Measurements from ENCODE around the gene SMIM10.
"Not testable (repeated sequence)": the region's sequence is repeated elsewhere in the genome, so short reads cannot be mapped to it uniquely, and the experiment has no call there.

The SMIM10 gene

GRCh38 chrX:135009838-135010237 lies 19.0 kb downstream of the SMIM10 start:
- DNase-seq: no peak

DNA sequence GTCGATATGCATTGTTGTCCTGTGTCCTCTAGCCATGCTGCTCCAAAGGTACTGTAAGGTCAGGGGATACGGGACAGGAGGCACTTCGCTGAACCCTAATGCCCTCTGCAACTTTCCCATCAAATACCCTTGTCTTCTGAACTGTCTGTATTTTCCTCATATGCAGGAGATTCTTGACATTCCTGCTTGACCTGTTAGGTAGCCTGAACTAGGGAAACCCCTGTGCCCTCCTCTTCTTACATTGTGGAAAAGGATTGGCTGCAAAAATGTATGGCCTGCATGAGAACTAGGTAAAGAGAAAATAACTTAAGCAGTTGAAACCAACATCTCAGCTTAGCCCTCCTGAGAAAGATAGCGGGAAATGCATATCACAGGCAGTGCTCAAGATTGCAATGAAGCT lies 20.1 kb downstream of the SMIM10 start:
- DNase-seq: no peak

GRCh38 chrX:135015523-135016245 lies 24.9 kb downstream of the SMIM10 start:
- DNase-seq: no peak

GRCh38 chrX:135019890-135020289 lies 29.1 kb downstream of the SMIM10 start:
- not testable (repeated sequence) for DNase-seq

- not testable (repeated sequence) for DNase-seq
Observed at GRCh38 chrX:135023791-135024190, 33.0 kb downstream of the SMIM10 start.

DNA sequence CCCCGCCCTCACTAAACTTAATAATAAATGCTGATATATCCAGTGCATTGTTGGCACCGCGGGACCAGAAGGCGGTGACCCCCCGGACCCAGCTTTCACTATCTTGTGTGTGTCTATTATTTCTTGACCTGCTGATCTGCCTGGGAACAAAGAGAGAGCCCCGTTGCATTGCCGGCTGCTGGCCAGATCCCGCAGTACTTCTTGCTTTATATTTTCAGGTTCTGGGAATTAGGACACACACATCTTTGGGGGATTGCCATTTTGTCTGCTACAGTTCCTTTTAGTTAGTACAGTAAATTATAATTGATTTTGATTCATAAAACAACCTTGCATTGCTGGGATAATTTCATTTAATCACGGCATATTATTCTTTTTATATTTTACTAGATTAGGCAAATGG lies 33.7 kb downstream of the SMIM10 start:
- no peak for DNase-seq

- DNase-seq: not testable (repeated sequence)
Observed at GRCh38 chrX:135030207-135030963, 39.6 kb downstream of the SMIM10 start.

DNA sequence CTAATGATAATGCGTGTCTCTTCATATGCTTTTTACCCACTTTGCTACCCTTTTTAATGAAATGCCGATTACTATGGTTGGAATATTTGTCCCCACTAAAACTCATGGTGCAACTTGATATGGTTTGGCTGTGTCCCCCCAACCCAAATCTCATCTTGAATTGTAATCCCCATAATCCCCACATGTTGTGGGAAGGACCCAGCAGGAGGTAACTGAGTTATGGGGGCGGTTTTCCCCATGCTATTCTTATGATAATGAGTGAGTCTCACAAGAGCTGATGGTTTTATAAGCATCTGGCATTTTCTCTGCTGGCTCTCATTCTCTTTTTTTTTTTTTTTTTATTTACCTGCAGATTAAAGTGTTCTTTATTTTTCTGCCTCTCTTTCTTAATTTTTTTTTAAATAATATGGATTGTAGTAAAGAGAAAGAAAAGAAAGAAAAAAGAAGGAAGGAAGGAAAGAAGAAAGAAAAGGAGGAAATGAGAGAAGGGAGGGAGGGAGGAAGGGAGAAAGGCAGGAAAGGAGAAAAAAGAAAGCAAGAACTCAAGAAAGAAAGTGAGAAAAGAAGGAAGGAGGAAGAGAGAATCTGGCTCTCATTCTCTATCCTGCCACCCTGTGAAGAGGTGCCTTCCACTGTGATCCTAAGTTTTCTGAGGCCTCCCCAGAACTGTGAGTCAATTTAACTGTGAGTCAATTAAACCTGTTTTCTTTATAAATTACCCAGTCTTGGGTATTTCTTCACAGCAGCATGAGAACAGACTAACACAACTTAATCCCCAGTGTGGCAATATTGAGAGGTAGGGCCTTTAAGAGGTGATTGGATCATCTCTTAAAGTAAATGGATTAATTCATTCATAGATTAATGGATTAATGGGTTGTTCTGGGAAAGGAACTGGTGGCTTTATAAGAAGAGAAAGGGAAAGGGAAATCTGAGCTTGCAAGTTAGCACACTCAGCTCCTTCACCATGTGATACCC lies 50.6 kb downstream of the SMIM10 start:
- DNase-seq: not testable (repeated sequence)

Measured in right kidney (tissue), 1 donor.